Prostate gland (tissue), 2 donors: ENCODE measurements around the gene CACNA2D1. TPM values are rescaled to one million over a fixed set of nuclear protein-coding genes. Genes with fewer than 3 reads are reported as not detected.
A peak's percentile ranks its signal among the peaks of the same experiment; 100 is the strongest.

Experiments
- DNase-seq: peaks from one replicate; pipeline ENCODE4 v3.0.0-alpha.2; 2019; ENCODE audit warnings: low spot score
- H3K27ac ChIP-seq, 2 donors: fragments of 200-600 bp; sonication (generic); 2 replicates each; pipeline ENCODE4 v1.5.1; 2017 to 2019
- H3K27me3 ChIP-seq: fragments of 200-600 bp; sonication (generic); replicated peaks from 2 replicates; pipeline ENCODE4 v1.5.1; 2019; ENCODE audit not compliant: insufficient read depth
- H3K36me3 ChIP-seq, 2 donors: fragments of 200-600 bp; sonication (generic); 1 replicate in 1 of 2; 2 replicates in 1 of 2; pipeline versions ENCODE4 v1.5.1 to v1.8.1; 2017 to 2019
- H3K4me1 ChIP-seq: fragments of 200-600 bp; sonication (generic); replicated peaks from 2 replicates; pipeline ENCODE4 v1.5.1; 2019
- H3K4me3 ChIP-seq, 2 donors: fragments of 200-600 bp; sonication (generic); 2 replicates each; pipeline ENCODE4 v1.5.1; 2017 to 2019
- H3K9me3 ChIP-seq: fragments of 200-600 bp; sonication (generic); 2 replicates; pipeline ENCODE4 v1.5.1; 2017
- POLR2A ChIP-seq: fragments of 450-650 bp; IDR thresholded peaks from one replicate; pipeline ENCODE4 v1.6.1; 2016; ENCODE audit warnings: antibody characterized with exemption, mild to moderate bottlenecking
- POLR2AphosphoS5 ChIP-seq: sonication (generic); formaldehyde crosslinking; IDR thresholded peaks from one replicate; pipeline ENCODE4 v1.6.1; 2017; ENCODE audit warnings: antibody characterized with exemption
- WGBS: methylation state at CpG from one replicate; pipeline ENCODE4 v1.1.5; 2018; 5-methylcytosine and 5-hydroxymethylcytosine counted together
- intact Hi-C: fragments of 100-400 bp; cut with DNase I; formaldehyde crosslinking; loops from one replicate; pipeline ENCODE4 v1.14.2; 2022
- total RNA-seq, 2 donors: library from RNA; depleted of rRNA; stranded (reverse); fragments of >200 nt; gene quantifications; one replicate each; pipeline ENCODE4 v1.1.0, GENCODE V29; 2016
- TF ChIP-seq, protein P1 (sequence below), 4 experiments: fragments of 200-600 bp in 2 of 4; fragments of 450-650 bp in 2 of 4; sonication (generic) in 2 of 4; IDR thresholded peaks; 1 replicate in 3 of 4; 2 replicates in 1 of 4; pipeline ENCODE4 v1.5.1; 2016 to 2019; ENCODE audit warnings: antibody characterized with exemption in 4 of 4, mild to moderate bottlenecking in 2 of 4, moderate library complexity in 2 of 4

Gene CACNA2D1
- total RNA-seq, 2 donors from 2014 or later = 16.9 to 24.4 TPM

DNA sequence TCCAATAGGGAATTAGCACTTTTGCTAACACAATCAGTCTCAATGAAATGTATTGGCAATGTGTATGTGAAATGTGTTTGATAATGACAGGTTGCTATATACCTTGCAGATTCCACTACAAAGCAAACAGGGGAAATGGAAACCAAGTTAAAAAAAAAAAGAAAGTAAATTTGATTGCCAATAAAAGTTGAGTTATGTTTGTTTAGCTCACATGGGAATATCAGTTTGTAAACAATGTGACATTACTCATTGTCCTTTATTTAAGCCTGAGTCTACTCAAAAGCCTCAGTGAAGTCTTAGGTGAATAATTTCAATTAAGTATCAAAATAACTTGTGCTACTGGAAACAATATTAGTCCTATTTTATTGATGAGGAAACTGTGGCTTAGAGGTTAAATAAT is 285.2 kb downstream of the CACNA2D1 start:
- no peak overlapping the region for H3K27ac ChIP-seq
- H3K9me3 ChIP-seq = no peaks in the 10 kb centered on the region
- H3K4me1 ChIP-seq = no peaks in the 10 kb centered on the region
- TF ChIP-seq POLR2A (no peak), POLR2AphosphoS5 (peak; percentile 42)
- TF ChIP-seq, protein P1, sequence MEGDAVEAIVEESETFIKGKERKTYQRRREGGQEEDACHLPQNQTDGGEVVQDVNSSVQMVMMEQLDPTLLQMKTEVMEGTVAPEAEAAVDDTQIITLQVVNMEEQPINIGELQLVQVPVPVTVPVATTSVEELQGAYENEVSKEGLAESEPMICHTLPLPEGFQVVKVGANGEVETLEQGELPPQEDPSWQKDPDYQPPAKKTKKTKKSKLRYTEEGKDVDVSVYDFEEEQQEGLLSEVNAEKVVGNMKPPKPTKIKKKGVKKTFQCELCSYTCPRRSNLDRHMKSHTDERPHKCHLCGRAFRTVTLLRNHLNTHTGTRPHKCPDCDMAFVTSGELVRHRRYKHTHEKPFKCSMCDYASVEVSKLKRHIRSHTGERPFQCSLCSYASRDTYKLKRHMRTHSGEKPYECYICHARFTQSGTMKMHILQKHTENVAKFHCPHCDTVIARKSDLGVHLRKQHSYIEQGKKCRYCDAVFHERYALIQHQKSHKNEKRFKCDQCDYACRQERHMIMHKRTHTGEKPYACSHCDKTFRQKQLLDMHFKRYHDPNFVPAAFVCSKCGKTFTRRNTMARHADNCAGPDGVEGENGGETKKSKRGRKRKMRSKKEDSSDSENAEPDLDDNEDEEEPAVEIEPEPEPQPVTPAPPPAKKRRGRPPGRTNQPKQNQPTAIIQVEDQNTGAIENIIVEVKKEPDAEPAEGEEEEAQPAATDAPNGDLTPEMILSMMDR (IDR thresholded peaks at IDR 0.05) = no peak
- DNase-seq = no peak
- intact Hi-C loops = no loop called here
- no peaks in the 10 kb centered on the region for H3K27me3 ChIP-seq
- no peaks in the 10 kb centered on the region for H3K36me3 ChIP-seq
- H3K4me3 ChIP-seq = no peak overlapping the region

DNA sequence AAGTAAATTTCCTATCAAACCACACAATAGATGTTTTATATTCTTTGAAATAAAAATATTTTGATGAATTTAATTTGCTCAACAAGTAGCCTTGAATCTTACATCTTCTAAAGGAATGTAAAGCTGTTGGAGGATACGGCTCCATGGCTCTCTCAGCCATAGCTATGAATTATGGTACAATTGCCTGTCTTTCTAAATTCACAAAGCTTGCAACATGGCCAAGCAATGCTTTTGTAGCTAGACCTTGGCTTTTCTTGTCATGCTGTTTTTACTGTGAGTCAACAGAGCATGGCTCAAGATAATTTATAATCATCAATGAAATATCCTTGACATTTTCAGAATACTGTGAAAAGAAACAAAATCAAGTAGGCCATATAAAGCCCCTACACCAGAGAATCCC is 286.7 kb downstream of the CACNA2D1 start:
- 97% methylated on average over 1 of the region's 1 CpG for WGBS
- no peak overlapping the region for H3K4me3 ChIP-seq
- no peak for DNase-seq
- no peak overlapping the region for H3K27ac ChIP-seq
- no peaks in the 10 kb centered on the region for H3K4me1 ChIP-seq
- H3K27me3 ChIP-seq = no peaks in the 10 kb centered on the region
- no peaks in the 10 kb centered on the region for H3K36me3 ChIP-seq
- TF ChIP-seq, protein P1 (IDR thresholded peaks at IDR 0.05) = no peak
- TF ChIP-seq POLR2A = no peak
- no peaks in the 10 kb centered on the region for H3K9me3 ChIP-seq
- intact Hi-C loops = no loop called here

DNA sequence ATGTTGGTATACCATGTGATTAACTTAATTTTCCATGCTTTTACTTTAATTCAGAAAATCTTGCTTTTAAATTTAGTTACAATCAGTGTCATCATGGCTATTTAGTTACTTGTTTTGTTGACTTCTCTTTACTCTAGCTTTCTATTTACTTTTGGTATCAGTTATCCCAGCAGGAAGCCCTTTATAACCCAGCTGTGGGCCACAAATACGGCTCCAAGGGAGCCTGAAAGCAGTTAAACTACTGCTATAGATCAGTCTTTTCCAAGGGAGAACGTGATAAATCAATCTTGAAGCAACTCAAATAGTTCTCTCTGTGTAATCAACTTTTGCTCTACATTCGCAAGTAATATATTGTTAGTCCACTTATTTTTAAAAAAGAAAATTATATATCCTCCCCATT is 287.4 kb downstream of the CACNA2D1 start:
- no peak for DNase-seq
- WGBS = 79% methylated on average over 3 of the region's 3 CpGs
- no peaks in the 10 kb centered on the region for H3K4me1 ChIP-seq
- no peak for TF ChIP-seq POLR2AphosphoS5
- TF ChIP-seq, protein P1 (IDR thresholded peaks at IDR 0.05) = no peak
- no peaks in the 10 kb centered on the region for H3K36me3 ChIP-seq
- no peaks in the 10 kb centered on the region for H3K9me3 ChIP-seq
- intact Hi-C loops = no loop called here
- H3K4me3 ChIP-seq = no peak overlapping the region
- H3K27ac ChIP-seq = no peak overlapping the region
- no peaks in the 10 kb centered on the region for H3K27me3 ChIP-seq

DNA sequence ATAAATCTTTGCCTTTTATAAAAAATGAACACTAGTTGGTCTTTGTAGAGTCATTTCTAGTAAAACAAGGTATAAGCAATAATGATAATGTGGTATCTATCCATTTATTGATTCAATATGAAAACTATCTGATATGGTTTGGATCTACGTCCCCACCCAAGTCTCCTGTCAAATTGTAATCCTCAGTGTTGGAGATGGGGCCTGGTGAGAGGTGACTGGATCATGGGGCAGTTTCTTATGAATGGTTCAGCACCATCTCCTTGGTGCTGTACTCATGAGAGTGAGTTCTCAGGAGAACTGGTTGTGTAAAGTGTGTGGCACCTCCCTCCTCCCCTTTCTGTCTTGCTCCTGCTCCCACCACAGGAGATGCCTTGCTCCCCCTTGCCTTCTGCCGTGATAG is 288.8 kb downstream of the CACNA2D1 start:
- no peaks in the 10 kb centered on the region for H3K9me3 ChIP-seq
- intact Hi-C loops = no loop called here
- TF ChIP-seq POLR2AphosphoS5 = no peak
- TF ChIP-seq POLR2A = no peak
- no peak overlapping the region for H3K27ac ChIP-seq
- DNase-seq = no peak
- no peaks in the 10 kb centered on the region for H3K27me3 ChIP-seq
- 77% methylated on average over 2 of the region's 2 CpGs for WGBS
- H3K4me3 ChIP-seq = no peak overlapping the region
- H3K4me1 ChIP-seq = no peaks in the 10 kb centered on the region
- H3K36me3 ChIP-seq = no peaks in the 10 kb centered on the region

DNA sequence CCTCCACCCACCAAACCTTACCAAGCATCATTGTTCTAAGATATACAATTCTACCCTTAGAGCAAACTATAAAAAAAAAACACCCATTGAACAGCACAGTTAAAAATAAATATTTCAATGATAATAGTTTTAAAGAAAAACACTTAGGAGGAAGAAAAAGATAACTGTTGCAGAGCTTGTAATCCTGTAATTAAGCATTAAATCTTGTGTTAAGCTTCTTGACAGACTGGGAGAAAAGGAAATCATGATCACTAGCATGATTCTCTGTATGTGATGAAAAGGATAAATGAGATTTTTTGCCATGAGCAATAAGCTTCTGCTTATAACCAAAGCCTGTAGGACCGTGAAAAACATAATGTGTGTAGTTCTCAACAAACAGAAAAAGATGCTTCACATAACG is 289.8 kb downstream of the CACNA2D1 start:
- WGBS = 84% methylated on average over 2 of the region's 2 CpGs
- intact Hi-C loops = no loop called here

More for the DNA sequence above, 289.8 kb downstream of the CACNA2D1 start:
- Histone ChIP-seq H3K27ac (no peak overlapping the region), H3K4me1 (no peaks in the 10 kb centered on the region), H3K36me3 (no peaks in the 10 kb centered on the region), H3K27me3 (no peaks in the 10 kb centered on the region), H3K9me3 (no peaks in the 10 kb centered on the region), H3K4me3 (no peak overlapping the region)
- DNase-seq = no peak
- TF ChIP-seq POLR2A (no peak), POLR2AphosphoS5 (no peak)
- TF ChIP-seq, protein P1 (IDR thresholded peaks at IDR 0.05) = no peak
